GM23338 (cell line): ENCODE measurements around the gene SEMA4D. TPM values are rescaled to one million over a fixed set of nuclear protein-coding genes. Genes with fewer than 3 reads are reported as not detected.

Experiments
- ATAC-seq: fragments of 200-7000 bp; cut with Tn5 transposase; 3 replicates; pipeline ENCODE4 v1.9.1; 2020
- DNase-seq: peaks from one replicate; pipeline ENCODE4 v3.0.0-alpha.2; 2015; ENCODE audit warnings: low spot score
- H2AFZ ChIP-seq: fragments of 200-600 bp; sonication (generic); 2 replicates; pipeline ENCODE4 v1.8.0; 2016; ENCODE audit warnings: antibody characterized with exemption, mild to moderate bottlenecking, moderate library complexity
- H3F3A ChIP-seq: fragments of 200-600 bp; sonication (generic); replicated peaks from 2 replicates; pipeline ENCODE4 v1.8.0; 2017; ENCODE audit warnings: antibody characterized with exemption, mixed run types, low read depth
- H3K27ac ChIP-seq: fragments of 200-600 bp; sonication (generic); 2 replicates; pipeline ENCODE4 v1.6.1; 2016; ENCODE audit warnings: low read depth
- H3K27me3 ChIP-seq: fragments of 200-600 bp; sonication (generic); 2 replicates; pipeline ENCODE4 v1.8.0; 2016; ENCODE audit warnings: mild to moderate bottlenecking, mixed run types, moderate library complexity; ENCODE audit not compliant: insufficient read depth
- H3K36me3 ChIP-seq: fragments of 200-600 bp; sonication (generic); 2 replicates; pipeline ENCODE4 v1.8.0; 2016; ENCODE audit warnings: mild to moderate bottlenecking; ENCODE audit not compliant: insufficient read depth
- H3K4me1 ChIP-seq: fragments of 200-600 bp; sonication (generic); 2 replicates; pipeline ENCODE4 v1.8.0; 2016; ENCODE audit warnings: mild to moderate bottlenecking, moderate library complexity; ENCODE audit not compliant: insufficient read depth
- H3K4me2 ChIP-seq: fragments of 200-600 bp; sonication (generic); 2 replicates; pipeline ENCODE4 v1.7.1; 2017; ENCODE audit warnings: mixed run types
- H3K4me3 ChIP-seq: fragments of 200-600 bp; sonication (generic); 2 replicates; pipeline ENCODE4 v1.6.1; 2016; ENCODE audit warnings: mixed run types
- H3K79me2 ChIP-seq: fragments of 200-600 bp; sonication (generic); replicated peaks from 2 replicates; pipeline ENCODE4 v1.8.0; 2017; ENCODE audit warnings: mild to moderate bottlenecking; ENCODE audit not compliant: insufficient read depth
- H3K9me2 ChIP-seq: fragments of 200-600 bp; sonication (generic); 2 replicates; pipeline ENCODE4 v1.8.0; 2017; ENCODE audit not compliant: insufficient read depth
- H4K20me1 ChIP-seq: fragments of 200-600 bp; sonication (generic); replicated peaks from 2 replicates; pipeline ENCODE4 v1.8.0; 2017; ENCODE audit warnings: mild to moderate bottlenecking; ENCODE audit not compliant: insufficient read depth
- H3K27ac Mint-ChIP-seq: 2 replicates; pipeline ENCODE4 v1.8.0; 2020; ENCODE audit warnings: inconsistent platforms, mild to moderate bottlenecking, moderate library complexity, mixed read lengths
- H3K27me3 Mint-ChIP-seq: 3 replicates; pipeline ENCODE4 v1.8.0; 2022; ENCODE audit warnings: low read depth, mild to moderate bottlenecking, moderate library complexity, mixed read lengths, inconsistent platforms; ENCODE audit not compliant: insufficient read depth, poor library complexity
- H3K36me3 Mint-ChIP-seq: 3 replicates; pipeline ENCODE4 v1.8.0; 2021; ENCODE audit warnings: low read depth, mild to moderate bottlenecking, inconsistent platforms, moderate library complexity, mixed read lengths
- H3K4me1 Mint-ChIP-seq: 3 replicates; pipeline ENCODE4 v1.8.0; 2020; ENCODE audit warnings: mild to moderate bottlenecking, inconsistent platforms, mixed read lengths
- H3K4me3 Mint-ChIP-seq: 3 replicates; pipeline ENCODE4 v1.8.0; 2021; ENCODE audit warnings: moderate library complexity, mild to moderate bottlenecking, inconsistent platforms, mixed read lengths
- H3K9me3 Mint-ChIP-seq: 3 replicates; pipeline ENCODE4 v1.8.0; 2020; ENCODE audit warnings: moderate library complexity, mild to moderate bottlenecking, inconsistent platforms, mixed read lengths
- CREB1 ChIP-seq: fragments of 250-450 bp; sonication (Bioruptor Pico); IDR thresholded peaks from 2 replicates; pipeline ENCODE4 v1.5.0; 2020; ENCODE audit warnings: low read depth, mild to moderate bottlenecking, moderate library complexity
- CTCF ChIP-seq, 2 experiments: fragments of 200-600 bp in 1 of 2; sonication (generic) in 1 of 2; conservative IDR thresholded peaks; 2 replicates each; pipeline versions ENCODE4 v1.5.1 to v1.6.1; 2016 to 2017; ENCODE audit warnings: antibody characterized with exemption in 2 of 2, low read depth in 2 of 2, mild to moderate bottlenecking in 2 of 2, moderate library complexity in 1 of 2
- ETS1 ChIP-seq: IDR thresholded peaks from 2 replicates; pipeline ENCODE4 v1.6.1; 2016; ENCODE audit warnings: antibody characterized with exemption
- EZH2phosphoT487 ChIP-seq: fragments of 200-600 bp; sonication (generic); IDR thresholded peaks from one replicate; pipeline ENCODE4 v1.8.1; 2018; ENCODE audit warnings: antibody characterized with exemption; ENCODE audit not compliant: unreplicated experiment
- NANOG ChIP-seq: IDR thresholded peaks from 2 replicates; pipeline ENCODE4 v1.6.1; 2016; ENCODE audit warnings: antibody characterized with exemption, borderline replicate concordance
- POLR2AphosphoS5 ChIP-seq: IDR thresholded peaks from 2 replicates; pipeline ENCODE4 v1.6.1; 2016; ENCODE audit warnings: antibody characterized with exemption, low read depth
- STAT1 ChIP-seq: IDR thresholded peaks from one replicate; pipeline ENCODE4 v1.6.1; 2016; ENCODE audit warnings: antibody characterized with exemption; ENCODE audit not compliant: unreplicated experiment
- ZNF114 ChIP-seq: fragments of 250-450 bp; sonication (Bioruptor Pico); IDR thresholded peaks from 2 replicates; pipeline ENCODE4 v1.5.0; 2020; ENCODE audit warnings: mild to moderate bottlenecking, moderate library complexity
- ZNF331 ChIP-seq: fragments of 250-450 bp; sonication (Bioruptor Pico); IDR thresholded peaks from 2 replicates; pipeline ENCODE4 v1.5.0; 2020; ENCODE audit warnings: low read depth, mild to moderate bottlenecking, moderate library complexity
- polyA plus RNA-seq: library from polyadenylated mRNA; unstranded; fragments of >200 nt; fragmentation: Nextera tagmentation; extraction: Ambion mirVana; gene quantifications from 2 replicates; pipeline ENCODE4 v1.2.1, GENCODE V29; 2016
- total RNA-seq: library from RNA; depleted of rRNA; stranded (reverse); fragments of >200 nt; shearing (Covaris generic); gene quantifications from 2 replicates; pipeline ENCODE4 v1.2.3, GENCODE V29; 2014
- TF ChIP-seq, protein P1 (sequence below): IDR thresholded peaks from one replicate; pipeline ENCODE4 v1.6.1; 2018; ENCODE audit warnings: antibody characterized with exemption; ENCODE audit not compliant: unreplicated experiment
- TF ChIP-seq, protein P2 (sequence below): fragments of 250-450 bp; sonication (Bioruptor Pico); IDR thresholded peaks from 2 replicates; pipeline ENCODE4 v1.5.0; 2020; ENCODE audit warnings: mild to moderate bottlenecking, moderate library complexity

Gene SEMA4D
- total and polyA plus RNA-seq, 2 experiments from 2014 or later = 19.3 to 63.0 TPM

DNA sequence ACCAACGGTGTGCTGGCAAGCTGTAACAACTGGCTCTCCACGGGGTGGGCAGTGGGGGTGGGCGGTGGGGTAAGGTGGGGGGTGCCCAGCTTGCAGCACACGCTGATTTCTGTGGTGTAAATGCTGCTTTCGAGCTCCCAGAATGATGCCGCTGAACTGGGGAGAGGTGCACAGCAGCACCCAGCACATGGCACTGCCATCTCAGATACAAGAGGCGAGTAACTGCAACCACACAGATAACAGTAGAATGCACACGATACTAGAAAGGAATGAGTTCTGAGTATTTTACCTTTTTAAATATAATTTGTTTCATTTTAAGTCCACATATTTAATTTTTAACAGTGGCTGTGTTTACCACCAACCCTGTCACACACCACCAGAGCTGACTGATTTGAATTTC, 87.9 kb downstream of the SEMA4D start (continued):
- TF ChIP-seq CTCF (conservative IDR thresholded peaks at IDR 0.05; ENCODE audit: low read depth in 2 of 2) = no peak
- no peak for TF ChIP-seq NANOG

DNA sequence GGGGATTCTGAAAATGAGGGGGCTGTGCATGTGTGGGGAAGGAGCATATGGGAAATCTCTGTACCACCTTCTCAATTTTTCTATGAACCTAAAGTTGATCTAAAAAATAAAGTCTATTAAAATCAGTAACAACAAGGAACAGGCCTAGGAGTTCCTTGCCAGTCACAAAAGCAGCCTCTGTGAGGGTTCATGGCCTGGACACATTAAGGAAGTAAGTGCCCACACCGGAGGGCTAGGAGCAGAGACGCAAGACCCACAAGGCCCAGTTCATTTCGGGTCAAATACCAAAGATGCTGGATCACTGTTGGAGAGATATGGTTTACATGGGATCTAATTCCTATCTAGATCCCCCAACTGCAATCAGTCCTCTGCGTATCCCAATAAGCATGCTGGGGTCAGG, 88.4 kb downstream of the SEMA4D start:
- H3K9me3 Mint-ChIP-seq = peaks cover 4% of the 10 kb centered on the region; the same call in 2 of the 3 replicates
- no peak overlapping the region for H2AFZ ChIP-seq
- DNase-seq (no peak), ATAC-seq (no peak)
- H4K20me1 ChIP-seq = peaks cover 15% of the 10 kb centered on the region
- no peaks in the 10 kb centered on the region for H3K9me2 ChIP-seq
- H3K4me3 Mint-ChIP-seq = no peak overlapping the region
- H3K27ac Mint-ChIP-seq = peak overlapping the region; percentile 27
- peaks cover 19% of the 10 kb centered on the region; the same call in 1 of the 3 replicates for H3K36me3 Mint-ChIP-seq
- no peaks in the 10 kb centered on the region; the same call in 1 of the 2 replicates for H3K36me3 ChIP-seq
- no peaks in the 10 kb centered on the region for H3K27me3 ChIP-seq
- H3K4me1 ChIP-seq = peaks cover 30% of the 10 kb centered on the region
- no peak overlapping the region for H3K27ac ChIP-seq
- H3K4me2 ChIP-seq = no peak overlapping the region
- H3K79me2 ChIP-seq = peaks cover 45% of the 10 kb centered on the region
- no peak overlapping the region for H3K4me3 ChIP-seq
- H3F3A ChIP-seq = peaks cover 8% of the 10 kb centered on the region
- H3K27me3 Mint-ChIP-seq = peaks cover 15% of the 10 kb centered on the region
- peaks cover 49% of the 10 kb centered on the region for H3K4me1 Mint-ChIP-seq
- TF ChIP-seq CREB1 (CRISPR knock-in tag) (no peak), STAT1 (no peak), EZH2phosphoT487 (no peak), ZNF114 (CRISPR knock-in tag) (no peak), ZNF331 (CRISPR knock-in tag) (no peak), POLR2AphosphoS5 (no peak), ETS1 (no peak)
- TF ChIP-seq, protein P1, sequence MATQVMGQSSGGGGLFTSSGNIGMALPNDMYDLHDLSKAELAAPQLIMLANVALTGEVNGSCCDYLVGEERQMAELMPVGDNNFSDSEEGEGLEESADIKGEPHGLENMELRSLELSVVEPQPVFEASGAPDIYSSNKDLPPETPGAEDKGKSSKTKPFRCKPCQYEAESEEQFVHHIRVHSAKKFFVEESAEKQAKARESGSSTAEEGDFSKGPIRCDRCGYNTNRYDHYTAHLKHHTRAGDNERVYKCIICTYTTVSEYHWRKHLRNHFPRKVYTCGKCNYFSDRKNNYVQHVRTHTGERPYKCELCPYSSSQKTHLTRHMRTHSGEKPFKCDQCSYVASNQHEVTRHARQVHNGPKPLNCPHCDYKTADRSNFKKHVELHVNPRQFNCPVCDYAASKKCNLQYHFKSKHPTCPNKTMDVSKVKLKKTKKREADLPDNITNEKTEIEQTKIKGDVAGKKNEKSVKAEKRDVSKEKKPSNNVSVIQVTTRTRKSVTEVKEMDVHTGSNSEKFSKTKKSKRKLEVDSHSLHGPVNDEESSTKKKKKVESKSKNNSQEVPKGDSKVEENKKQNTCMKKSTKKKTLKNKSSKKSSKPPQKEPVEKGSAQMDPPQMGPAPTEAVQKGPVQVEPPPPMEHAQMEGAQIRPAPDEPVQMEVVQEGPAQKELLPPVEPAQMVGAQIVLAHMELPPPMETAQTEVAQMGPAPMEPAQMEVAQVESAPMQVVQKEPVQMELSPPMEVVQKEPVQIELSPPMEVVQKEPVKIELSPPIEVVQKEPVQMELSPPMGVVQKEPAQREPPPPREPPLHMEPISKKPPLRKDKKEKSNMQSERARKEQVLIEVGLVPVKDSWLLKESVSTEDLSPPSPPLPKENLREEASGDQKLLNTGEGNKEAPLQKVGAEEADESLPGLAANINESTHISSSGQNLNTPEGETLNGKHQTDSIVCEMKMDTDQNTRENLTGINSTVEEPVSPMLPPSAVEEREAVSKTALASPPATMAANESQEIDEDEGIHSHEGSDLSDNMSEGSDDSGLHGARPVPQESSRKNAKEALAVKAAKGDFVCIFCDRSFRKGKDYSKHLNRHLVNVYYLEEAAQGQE = no peak
- TF ChIP-seq, protein P2, sequence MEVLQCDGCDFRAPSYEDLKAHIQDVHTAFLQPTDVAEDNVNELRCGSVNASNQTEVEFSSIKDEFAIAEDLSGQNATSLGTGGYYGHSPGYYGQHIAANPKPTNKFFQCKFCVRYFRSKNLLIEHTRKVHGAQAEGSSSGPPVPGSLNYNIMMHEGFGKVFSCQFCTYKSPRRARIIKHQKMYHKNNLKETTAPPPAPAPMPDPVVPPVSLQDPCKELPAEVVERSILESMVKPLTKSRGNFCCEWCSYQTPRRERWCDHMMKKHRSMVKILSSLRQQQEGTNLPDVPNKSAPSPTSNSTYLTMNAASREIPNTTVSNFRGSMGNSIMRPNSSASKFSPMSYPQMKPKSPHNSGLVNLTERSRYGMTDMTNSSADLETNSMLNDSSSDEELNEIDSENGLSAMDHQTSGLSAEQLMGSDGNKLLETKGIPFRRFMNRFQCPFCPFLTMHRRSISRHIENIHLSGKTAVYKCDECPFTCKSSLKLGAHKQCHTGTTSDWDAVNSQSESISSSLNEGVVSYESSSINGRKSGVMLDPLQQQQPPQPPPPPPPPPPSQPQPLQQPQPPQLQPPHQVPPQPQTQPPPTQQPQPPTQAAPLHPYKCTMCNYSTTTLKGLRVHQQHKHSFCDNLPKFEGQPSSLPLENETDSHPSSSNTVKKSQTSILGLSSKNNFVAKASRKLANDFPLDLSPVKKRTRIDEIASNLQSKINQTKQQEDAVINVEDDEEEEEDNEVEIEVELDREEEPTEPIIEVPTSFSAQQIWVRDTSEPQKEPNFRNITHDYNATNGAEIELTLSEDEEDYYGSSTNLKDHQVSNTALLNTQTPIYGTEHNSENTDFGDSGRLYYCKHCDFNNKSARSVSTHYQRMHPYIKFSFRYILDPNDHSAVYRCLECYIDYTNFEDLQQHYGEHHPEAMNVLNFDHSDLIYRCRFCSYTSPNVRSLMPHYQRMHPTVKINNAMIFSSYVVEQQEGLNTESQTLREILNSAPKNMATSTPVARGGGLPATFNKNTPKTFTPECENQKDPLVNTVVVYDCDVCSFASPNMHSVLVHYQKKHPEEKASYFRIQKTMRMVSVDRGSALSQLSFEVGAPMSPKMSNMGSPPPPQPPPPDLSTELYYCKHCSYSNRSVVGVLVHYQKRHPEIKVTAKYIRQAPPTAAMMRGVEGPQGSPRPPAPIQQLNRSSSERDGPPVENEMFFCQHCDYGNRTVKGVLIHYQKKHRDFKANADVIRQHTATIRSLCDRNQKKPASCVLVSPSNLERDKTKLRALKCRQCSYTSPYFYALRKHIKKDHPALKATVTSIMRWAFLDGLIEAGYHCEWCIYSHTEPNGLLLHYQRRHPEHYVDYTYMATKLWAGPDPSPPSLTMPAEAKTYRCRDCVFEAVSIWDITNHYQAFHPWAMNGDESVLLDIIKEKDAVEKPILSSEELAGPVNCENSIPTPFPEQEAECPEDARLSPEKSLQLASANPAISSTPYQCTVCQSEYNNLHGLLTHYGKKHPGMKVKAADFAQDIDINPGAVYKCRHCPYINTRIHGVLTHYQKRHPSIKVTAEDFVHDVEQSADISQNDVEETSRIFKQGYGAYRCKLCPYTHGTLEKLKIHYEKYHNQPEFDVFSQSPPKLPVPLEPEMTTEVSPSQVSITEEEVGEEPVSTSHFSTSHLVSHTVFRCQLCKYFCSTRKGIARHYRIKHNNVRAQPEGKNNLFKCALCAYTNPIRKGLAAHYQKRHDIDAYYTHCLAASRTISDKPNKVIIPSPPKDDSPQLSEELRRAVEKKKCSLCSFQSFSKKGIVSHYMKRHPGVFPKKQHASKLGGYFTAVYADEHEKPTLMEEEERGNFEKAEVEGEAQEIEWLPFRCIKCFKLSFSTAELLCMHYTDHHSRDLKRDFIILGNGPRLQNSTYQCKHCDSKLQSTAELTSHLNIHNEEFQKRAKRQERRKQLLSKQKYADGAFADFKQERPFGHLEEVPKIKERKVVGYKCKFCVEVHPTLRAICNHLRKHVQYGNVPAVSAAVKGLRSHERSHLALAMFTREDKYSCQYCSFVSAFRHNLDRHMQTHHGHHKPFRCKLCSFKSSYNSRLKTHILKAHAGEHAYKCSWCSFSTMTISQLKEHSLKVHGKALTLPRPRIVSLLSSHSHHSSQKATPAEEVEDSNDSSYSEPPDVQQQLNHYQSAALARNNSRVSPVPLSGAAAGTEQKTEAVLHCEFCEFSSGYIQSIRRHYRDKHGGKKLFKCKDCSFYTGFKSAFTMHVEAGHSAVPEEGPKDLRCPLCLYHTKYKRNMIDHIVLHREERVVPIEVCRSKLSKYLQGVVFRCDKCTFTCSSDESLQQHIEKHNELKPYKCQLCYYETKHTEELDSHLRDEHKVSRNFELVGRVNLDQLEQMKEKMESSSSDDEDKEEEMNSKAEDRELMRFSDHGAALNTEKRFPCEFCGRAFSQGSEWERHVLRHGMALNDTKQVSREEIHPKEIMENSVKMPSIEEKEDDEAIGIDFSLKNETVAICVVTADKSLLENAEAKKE (CRISPR knock-in tag) = no peak
